GM12874 (cell line): ENCODE data around the gene ZC3H6.

Source experiments
- TF ChIP-seq, protein P1 (sequence below): IDR thresholded peaks from 2 replicates; pipeline ENCODE4 v1.5.1; 2011; ENCODE audit warnings: low read depth, mild to moderate bottlenecking, control low read depth, low read length, moderate library complexity; ENCODE audit not compliant: insufficient read depth

Gene ZC3H6

DNA sequence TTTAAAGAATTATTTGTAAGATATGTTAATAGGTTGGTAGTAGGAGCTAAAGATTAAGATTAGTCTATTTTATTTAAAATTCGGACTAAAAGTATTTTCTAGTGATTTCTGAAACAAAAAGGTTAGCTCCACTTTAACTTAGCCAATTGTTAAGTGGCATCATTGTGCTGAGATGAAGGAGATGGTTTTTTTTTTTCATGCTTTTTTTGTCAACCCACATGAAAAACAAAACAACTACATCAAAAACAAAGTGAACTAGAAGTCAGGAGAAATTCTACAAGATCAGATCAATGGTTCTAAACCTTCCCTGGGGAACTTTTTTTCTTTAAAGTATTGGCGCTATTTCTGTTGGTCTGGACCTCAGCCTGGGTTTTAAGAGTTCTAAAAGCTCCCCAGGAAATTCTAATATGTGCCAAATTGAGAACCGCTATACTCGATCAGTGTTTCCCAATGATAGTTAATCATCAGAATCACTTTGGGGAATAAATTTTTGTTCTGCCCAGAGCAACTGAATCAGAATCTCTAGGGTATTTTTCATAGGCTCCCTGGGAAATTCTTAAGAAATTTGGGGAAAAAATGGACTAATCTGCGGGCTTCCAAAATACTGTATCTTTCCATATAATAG is 2.3 kb downstream of the ZC3H6 start:
- TF ChIP-seq, protein P1, sequence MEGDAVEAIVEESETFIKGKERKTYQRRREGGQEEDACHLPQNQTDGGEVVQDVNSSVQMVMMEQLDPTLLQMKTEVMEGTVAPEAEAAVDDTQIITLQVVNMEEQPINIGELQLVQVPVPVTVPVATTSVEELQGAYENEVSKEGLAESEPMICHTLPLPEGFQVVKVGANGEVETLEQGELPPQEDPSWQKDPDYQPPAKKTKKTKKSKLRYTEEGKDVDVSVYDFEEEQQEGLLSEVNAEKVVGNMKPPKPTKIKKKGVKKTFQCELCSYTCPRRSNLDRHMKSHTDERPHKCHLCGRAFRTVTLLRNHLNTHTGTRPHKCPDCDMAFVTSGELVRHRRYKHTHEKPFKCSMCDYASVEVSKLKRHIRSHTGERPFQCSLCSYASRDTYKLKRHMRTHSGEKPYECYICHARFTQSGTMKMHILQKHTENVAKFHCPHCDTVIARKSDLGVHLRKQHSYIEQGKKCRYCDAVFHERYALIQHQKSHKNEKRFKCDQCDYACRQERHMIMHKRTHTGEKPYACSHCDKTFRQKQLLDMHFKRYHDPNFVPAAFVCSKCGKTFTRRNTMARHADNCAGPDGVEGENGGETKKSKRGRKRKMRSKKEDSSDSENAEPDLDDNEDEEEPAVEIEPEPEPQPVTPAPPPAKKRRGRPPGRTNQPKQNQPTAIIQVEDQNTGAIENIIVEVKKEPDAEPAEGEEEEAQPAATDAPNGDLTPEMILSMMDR: no peak

DNA sequence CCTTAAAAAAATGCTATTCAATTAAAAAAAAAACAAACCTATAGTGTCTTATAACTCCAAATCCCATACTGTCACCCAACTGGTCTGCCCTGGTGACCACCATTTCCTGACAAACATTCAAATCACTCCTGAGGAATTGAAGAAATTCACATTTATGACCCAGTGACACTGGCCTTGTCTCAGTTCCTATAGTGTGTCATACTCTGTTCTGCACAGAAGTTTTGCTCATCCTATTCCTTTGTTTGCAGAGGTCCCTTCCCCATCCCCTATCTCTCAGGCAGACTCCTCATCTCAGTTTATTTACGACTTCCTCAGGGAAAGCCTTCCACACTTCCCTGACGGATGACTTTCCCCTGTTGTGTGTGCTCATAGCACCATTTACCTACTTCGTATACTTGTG is 14.7 kb downstream of the ZC3H6 start:
- TF ChIP-seq, protein P1: no peak

DNA sequence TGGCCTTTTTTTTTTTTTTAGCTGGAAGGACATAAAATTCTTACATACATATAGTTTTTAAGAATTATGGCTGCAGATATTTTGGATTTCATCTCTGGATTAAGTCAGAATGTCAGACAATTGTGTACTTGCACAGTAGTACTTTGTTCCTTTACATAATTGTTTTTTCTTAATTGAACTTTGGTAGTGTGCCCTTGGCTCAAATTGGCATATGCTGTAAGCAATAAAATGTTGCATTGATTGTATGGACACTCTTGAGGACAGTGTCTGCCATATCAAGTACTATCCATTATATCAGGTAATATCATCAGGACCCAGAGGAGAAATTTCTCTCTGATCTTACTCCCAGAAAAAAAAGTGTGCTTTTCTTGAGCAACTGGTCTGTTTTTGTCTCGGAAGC is 15.3 kb downstream of the ZC3H6 start:
- TF ChIP-seq, protein P1: no peak

DNA sequence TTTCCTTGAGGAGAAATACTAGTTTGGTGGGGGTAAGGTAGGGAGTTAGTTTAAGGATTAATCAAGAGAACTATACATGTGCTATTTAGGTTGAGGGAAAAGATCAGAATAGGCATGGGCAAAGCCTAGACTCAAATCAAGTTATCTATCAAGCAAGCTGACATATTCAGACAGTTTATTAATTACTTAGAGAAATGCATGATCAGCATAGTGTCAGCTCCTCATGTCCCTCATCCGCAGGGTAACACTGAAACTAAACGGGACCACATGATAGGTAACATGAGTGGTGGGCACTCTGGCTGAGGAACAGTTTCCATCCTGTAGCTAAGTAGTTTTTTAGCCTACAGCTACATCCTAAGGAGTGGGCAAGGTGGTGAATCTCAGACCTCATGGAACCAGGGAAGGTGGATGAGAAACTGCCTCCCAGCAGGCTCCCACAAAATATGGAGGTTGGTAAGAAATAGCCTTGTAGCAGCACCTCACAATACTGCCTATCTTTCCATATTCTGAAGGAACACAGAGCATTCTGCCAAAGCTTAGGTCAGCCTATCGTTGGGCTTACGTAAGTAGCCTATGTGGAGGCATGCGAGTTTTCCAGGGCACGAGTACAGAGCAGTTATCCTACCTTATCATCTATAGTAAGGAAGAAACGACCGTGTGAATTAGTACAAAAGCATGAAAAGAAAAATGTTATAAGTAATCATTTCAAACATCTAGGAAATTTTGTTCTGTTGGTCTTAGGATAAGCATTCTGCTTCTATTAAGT is 18.4 kb downstream of the ZC3H6 start:
- TF ChIP-seq, protein P1: no peak

DNA sequence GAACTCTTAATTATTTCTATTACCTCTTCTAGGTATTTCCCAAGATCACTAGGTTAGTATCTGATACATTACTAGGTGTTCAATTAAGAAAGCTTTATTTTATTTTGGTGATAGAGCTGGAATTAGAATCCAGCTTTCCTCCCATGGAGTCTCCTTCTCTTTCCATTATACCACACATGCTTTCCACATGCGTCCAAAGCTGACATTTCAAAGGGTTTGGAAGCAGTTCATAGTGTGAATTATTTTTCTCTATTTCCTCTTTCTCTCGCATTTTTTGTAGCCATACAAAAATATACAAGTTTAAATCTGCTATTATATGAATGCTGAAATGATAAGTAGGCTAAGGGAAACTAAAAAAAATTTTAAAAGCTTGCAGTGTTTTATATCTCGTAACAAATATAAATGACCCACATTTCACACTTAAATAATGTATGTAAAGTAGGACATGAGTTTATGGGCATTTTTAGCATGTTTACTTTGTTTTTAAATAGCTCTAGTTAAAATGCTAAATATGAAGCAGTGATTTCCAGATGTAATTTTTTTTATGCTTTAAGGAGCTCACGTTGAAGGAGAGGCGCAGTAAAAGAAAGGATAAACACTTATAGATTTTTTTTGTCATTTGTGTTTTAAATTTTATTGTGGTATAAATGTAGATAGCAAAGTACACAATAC is 20.1 kb downstream of the ZC3H6 start:
- TF ChIP-seq, protein P1: no peak

DNA sequence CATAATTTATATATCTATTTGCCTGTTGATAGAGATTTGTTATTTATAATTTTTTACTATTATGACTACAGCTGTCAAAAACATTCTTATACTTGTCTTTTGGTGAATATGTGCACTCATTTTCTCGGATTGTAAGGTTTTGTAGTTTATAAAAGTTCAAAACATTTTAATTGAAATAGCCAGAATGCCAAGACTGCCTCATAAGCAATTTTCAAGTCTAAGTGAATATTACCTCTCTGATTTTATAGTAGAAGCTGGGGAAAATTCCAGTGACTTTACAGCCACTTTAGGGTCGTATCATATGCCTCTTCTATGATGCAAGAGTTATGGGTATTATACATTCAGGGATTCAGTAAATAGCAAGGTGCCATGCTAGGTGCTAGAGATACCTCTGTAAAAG is 21.0 kb downstream of the ZC3H6 start:
- TF ChIP-seq, protein P1: no peak

DNA sequence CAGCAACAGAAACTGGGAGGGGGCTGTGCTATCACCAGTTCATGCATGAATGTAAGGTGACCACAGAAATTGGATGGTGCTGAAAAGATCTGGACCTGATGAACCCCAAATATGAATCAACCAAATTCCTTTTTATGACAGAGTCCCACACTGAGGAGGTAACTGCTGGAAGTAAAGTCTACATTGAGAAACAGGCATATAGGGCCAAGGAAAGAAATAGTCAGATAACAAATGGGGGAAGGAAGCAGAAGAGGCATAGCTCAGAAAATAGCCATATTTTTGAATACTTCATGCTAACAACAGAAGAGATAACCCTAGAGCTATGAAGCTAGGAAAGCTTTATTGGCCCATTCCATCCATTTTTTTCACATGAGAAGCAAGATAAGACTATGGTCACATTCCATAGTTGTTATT is 25.8 kb downstream of the ZC3H6 start:
- TF ChIP-seq, protein P1: no peak
